ENCODE measurements around the gene MFNG.

The MFNG gene

DNA sequence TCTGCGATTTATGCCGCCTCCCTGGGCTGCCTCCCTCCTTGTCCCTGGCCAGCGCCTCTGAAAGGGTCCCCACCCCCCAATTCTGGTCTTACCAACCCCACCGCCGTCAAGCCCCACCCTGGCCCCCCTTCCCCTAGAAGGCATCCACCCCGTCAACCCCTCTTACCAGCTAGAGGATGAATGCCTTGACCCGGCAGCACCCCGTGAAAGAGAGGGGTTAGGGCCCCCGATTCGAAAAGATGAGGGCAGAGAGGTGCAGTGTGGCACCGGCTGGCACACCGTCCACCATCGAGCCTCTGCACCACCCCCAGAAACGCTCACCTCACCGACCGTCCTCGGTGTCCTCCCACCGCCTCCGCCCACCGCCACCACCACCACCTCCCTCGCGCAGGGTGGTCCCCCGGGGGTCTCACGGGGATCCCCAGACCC lies 59.5 kb downstream of the MFNG start:
- Histone ChIP-seq H3K27ac (ENCODE audit: insufficient read depth, low read depth, low read length, poor library complexity, severe bottlenecking) (no peak overlapping the region), H3K27me3 (ENCODE audit: control insufficient read depth, insufficient read depth, low read length, poor library complexity, severe bottlenecking) (peaks cover 59% of the 10 kb centered on the region), H3K4me1 (ENCODE audit: control insufficient read depth, insufficient read depth, low read length) (peaks cover 13% of the 10 kb centered on the region), H3K9me3 (ENCODE audit: control insufficient read depth, low read length) (no peaks in the 10 kb centered on the region), H3K36me3 (ENCODE audit: control insufficient read depth, insufficient read depth, low read length) (no peaks in the 10 kb centered on the region), H3K4me3 (ENCODE audit: insufficient read depth, low read depth, low read length) (peak overlapping the region; percentile 38)
- 7 to 8% methylated on average over 24 of the region's 24 CpGs for WGBS, 2 experiments

DNA sequence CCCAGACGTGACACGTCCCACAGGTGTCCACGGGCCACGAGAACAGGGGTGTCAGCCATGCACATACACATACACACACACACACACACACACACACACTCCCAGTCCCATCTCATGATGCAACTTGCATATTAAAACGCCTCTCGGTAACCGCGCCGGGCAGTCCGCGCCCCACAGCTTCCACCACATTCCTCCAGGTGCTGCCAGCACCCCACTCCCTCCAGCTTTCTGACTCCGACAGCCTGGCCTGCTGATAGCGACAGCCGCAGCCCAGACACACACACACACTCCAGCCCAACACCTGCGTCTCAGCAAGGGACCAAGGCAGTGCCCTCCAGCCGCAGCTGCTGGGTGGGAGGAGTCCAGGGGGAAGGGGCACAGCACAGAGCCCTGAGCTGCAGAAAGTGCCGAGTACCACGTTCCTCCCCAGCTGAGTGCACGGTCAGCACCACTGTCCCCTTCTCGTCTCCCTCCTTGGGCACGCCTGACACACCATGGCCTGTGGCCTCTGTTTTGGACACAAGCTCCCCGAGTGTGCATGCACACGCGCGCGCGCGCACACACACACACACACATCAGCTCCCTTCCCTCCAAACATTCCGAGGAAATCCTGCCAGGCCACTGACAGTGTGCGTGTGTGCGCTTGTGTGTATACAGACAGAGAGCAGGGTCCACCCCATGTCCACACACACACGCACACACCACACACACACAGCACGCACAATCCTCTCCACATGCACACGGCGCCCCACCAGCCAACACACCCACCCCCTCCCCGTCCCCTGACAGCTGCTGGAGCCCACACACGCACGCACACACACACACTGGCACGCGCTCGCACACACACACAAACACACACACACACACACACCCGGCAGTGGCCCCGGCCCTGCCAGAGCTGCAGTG lies 60.1 kb downstream of the MFNG start:
- Histone ChIP-seq H3K36me3 (ENCODE audit: control insufficient read depth, insufficient read depth, low read length) (no peaks in the 10 kb centered on the region), H3K4me1 (ENCODE audit: control insufficient read depth, insufficient read depth, low read length) (peaks cover 13% of the 10 kb centered on the region), H3K27me3 (ENCODE audit: control insufficient read depth, insufficient read depth, low read length, poor library complexity, severe bottlenecking) (peaks cover 66% of the 10 kb centered on the region), H3K9me3 (ENCODE audit: control insufficient read depth, low read length) (no peaks in the 10 kb centered on the region), H3K27ac (ENCODE audit: insufficient read depth, low read depth, low read length, poor library complexity, severe bottlenecking) (no peak overlapping the region), H3K4me3 (ENCODE audit: insufficient read depth, low read depth, low read length) (no peak overlapping the region)
- WGBS, 2 experiments: 26 to 33% methylated on average over 43 of the region's 43 CpGs

DNA sequence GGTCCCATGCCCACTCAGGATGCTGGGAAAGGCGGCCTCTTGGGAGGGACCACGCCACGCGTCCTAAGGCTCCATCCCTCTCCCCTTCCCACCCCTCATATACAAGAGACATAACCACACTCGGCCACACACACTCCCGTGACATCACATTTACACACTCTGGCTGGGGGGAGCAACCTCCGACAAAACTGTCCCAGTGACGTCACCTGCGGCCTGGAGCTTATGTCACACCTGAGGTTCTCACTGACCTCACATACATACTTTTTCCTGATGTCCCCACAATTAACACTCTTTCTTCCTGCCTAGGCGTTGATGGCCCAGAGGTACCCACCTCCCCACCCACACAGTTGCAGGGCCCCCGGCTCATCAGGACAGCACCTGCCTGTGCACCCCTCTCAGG lies 60.8 kb downstream of the MFNG start:
- Histone ChIP-seq H3K36me3 (ENCODE audit: control insufficient read depth, insufficient read depth, low read length) (no peaks in the 10 kb centered on the region), H3K4me1 (ENCODE audit: control insufficient read depth, insufficient read depth, low read length) (peaks cover 13% of the 10 kb centered on the region), H3K27ac (ENCODE audit: insufficient read depth, low read depth, low read length, poor library complexity, severe bottlenecking) (no peak overlapping the region), H3K4me3 (ENCODE audit: insufficient read depth, low read depth, low read length) (no peak overlapping the region), H3K27me3 (ENCODE audit: control insufficient read depth, insufficient read depth, low read length, poor library complexity, severe bottlenecking) (peaks cover 72% of the 10 kb centered on the region), H3K9me3 (ENCODE audit: control insufficient read depth, low read length) (no peaks in the 10 kb centered on the region)
- 85 to 88% methylated on average over 11 of the region's 11 CpGs for WGBS, 2 experiments

DNA sequence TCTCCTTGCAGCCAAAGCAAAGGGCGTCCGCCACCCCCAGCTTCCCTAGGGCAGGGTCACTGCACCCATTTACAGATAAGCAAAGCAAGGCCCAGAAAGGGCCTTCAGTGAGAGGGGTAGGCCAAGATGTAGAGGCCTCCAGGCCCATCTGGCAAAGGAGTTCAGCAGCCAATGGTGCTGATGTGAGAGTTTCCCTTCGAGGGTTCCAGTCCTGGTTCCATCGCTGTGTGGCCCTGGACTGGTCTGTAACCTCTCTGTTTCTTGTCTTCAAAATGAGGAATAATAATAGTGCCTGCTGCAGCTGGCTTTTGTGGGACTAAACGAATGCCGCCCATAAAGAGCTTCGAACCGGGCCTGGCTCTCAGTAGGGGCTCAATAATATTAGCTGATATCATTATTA lies 62.9 kb downstream of the MFNG start:
- H3K27ac ChIP-seq (ENCODE audit: insufficient read depth, low read depth, low read length, poor library complexity, severe bottlenecking): no peak overlapping the region
- H3K9me3 ChIP-seq (ENCODE audit: control insufficient read depth, low read length): no peaks in the 10 kb centered on the region
- H3K27me3 ChIP-seq (ENCODE audit: control insufficient read depth, insufficient read depth, low read length, poor library complexity, severe bottlenecking): peaks cover 86% of the 10 kb centered on the region
- peaks cover 27% of the 10 kb centered on the region for H3K4me1 ChIP-seq (ENCODE audit: control insufficient read depth, insufficient read depth, low read length)
- H3K4me3 ChIP-seq (ENCODE audit: insufficient read depth, low read depth, low read length): no peak overlapping the region
- H3K36me3 ChIP-seq (ENCODE audit: control insufficient read depth, insufficient read depth, low read length): no peaks in the 10 kb centered on the region
- 88 to 94% methylated on average over 6 to 8 of the region's 8 CpGs for WGBS, 2 experiments

DNA sequence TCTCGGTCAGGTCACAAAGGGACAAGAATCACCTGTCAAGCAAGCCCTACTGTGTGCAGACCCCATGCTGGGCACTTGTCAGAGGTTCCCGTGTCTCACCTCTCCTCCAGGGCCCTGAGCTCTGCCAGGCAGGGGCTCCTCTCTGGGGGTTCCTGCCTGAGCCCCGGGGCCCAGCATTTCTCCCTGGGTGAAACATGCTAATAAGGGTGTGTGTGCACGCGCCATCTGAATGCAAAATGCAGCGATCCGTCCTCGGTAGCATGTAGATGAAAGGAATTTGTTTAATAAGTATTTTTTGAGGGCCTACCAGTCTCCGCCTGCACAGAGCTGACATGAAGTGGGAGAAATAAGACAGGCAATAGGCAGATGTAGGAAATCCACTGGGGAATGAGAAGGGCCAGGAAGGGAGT lies 64.7 kb downstream of the MFNG start:
- Histone ChIP-seq H3K4me3 (ENCODE audit: insufficient read depth, low read depth, low read length) (no peak overlapping the region), H3K9me3 (ENCODE audit: control insufficient read depth, low read length) (no peaks in the 10 kb centered on the region), H3K27ac (ENCODE audit: insufficient read depth, low read depth, low read length, poor library complexity, severe bottlenecking) (no peak overlapping the region), H3K4me1 (ENCODE audit: control insufficient read depth, insufficient read depth, low read length) (peaks cover 39% of the 10 kb centered on the region), H3K36me3 (ENCODE audit: control insufficient read depth, insufficient read depth, low read length) (no peaks in the 10 kb centered on the region), H3K27me3 (ENCODE audit: control insufficient read depth, insufficient read depth, low read length, poor library complexity, severe bottlenecking) (peaks cover 69% of the 10 kb centered on the region)
- 82 to 85% methylated on average over 9 of the region's 9 CpGs for WGBS, 2 experiments

DNA sequence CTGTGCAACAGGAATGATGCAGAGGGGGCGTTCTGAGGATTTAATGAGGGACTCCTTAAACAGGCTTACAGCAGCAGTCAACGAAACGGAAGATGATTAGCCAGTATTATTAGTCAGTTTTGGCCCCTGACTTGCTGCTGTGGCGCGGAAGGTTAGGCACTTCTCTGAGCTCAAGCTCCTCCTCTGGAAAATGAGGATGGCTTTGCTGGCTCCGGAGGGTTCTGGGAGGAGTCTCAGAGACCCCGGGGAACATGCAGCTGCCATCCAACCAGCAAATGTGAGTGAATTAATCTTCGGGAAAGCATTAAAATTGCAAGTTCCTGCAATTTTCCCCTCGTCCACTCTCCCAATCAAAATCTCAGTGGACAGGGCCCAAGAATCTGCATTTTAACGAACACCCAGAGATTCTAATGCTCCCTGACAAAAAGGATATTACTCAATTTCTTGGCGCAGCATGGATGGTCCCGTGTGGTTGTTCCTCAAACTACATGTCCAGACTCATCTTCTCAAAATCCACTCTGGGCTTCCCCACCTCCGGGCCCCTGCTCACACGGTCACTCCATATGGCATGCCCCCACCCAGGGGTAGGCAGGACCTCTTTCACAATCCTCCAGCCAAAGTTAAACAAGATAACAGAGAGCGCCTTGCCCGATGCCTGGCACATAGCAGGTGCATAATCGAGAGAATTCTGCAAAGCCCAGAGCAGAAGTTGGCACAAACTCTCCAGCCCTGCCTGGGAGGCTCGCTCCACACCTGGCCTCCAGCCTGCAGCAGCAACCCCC lies 65.3 kb downstream of the MFNG start:
- H3K36me3 ChIP-seq (ENCODE audit: control insufficient read depth, insufficient read depth, low read length): no peaks in the 10 kb centered on the region
- H3K27ac ChIP-seq (ENCODE audit: insufficient read depth, low read depth, low read length, poor library complexity, severe bottlenecking): no peak overlapping the region
- peaks cover 37% of the 10 kb centered on the region for H3K4me1 ChIP-seq (ENCODE audit: control insufficient read depth, insufficient read depth, low read length)
- H3K9me3 ChIP-seq (ENCODE audit: control insufficient read depth, low read length): no peaks in the 10 kb centered on the region
- peaks cover 63% of the 10 kb centered on the region for H3K27me3 ChIP-seq (ENCODE audit: control insufficient read depth, insufficient read depth, low read length, poor library complexity, severe bottlenecking)
- WGBS, 2 experiments: 65 to 67% methylated on average over 18 of the region's 18 CpGs
- H3K4me3 ChIP-seq (ENCODE audit: insufficient read depth, low read depth, low read length): peak overlapping the region; percentile 46

- Histone ChIP-seq H3K9me3 (ENCODE audit: control insufficient read depth, low read length) (no peaks in the 10 kb centered on the region), H3K36me3 (ENCODE audit: control insufficient read depth, insufficient read depth, low read length) (no peaks in the 10 kb centered on the region), H3K4me3 (ENCODE audit: insufficient read depth, low read depth, low read length) (peak overlapping the region; percentile 46), H3K4me1 (ENCODE audit: control insufficient read depth, insufficient read depth, low read length) (peaks cover 37% of the 10 kb centered on the region), H3K27me3 (ENCODE audit: control insufficient read depth, insufficient read depth, low read length, poor library complexity, severe bottlenecking) (peaks cover 56% of the 10 kb centered on the region), H3K27ac (ENCODE audit: insufficient read depth, low read depth, low read length, poor library complexity, severe bottlenecking) (no peak overlapping the region)
- WGBS, 2 experiments: 2% methylated on average over 70 of the region's 70 CpGs
These were observed 66.1 kb downstream of the MFNG start for GRCh38 chr22:37419969-37420685.

DNA sequence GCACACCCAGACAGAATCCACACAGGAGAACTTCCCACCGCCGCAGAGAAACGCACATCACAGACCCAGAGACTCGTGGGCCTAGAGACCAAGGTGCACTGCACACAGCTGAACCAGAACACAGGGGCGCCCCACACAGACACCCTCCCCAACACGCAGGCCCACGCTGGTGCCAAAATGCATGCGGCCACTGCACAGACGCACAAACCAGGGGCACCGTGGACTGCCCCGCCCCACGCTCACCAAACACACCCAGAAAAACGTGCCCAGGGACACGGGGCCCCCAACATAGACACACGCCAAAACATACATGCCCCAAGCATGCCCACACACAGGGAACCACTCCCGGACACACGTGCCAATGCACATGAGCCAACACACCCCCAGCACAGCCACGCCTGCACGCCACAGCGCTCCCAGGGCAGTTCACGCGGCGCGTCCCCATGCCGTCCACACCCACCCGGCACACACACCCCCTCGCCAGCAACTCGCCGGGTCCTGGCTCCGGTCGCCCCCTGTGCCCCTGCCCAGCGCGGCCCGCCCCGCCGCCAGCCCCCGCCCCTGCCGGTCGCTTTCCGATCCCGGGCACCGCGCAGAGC lies 66.7 kb downstream of the MFNG start:
- Histone ChIP-seq H3K4me3 (ENCODE audit: insufficient read depth, low read depth, low read length) (peak overlapping the region; percentile 46), H3K27me3 (ENCODE audit: control insufficient read depth, insufficient read depth, low read length, poor library complexity, severe bottlenecking) (peaks cover 49% of the 10 kb centered on the region), H3K27ac (ENCODE audit: insufficient read depth, low read depth, low read length, poor library complexity, severe bottlenecking) (no peak overlapping the region), H3K36me3 (ENCODE audit: control insufficient read depth, insufficient read depth, low read length) (no peaks in the 10 kb centered on the region), H3K4me1 (ENCODE audit: control insufficient read depth, insufficient read depth, low read length) (peaks cover 37% of the 10 kb centered on the region), H3K9me3 (ENCODE audit: control insufficient read depth, low read length) (no peaks in the 10 kb centered on the region)
- WGBS, 2 experiments: 35% methylated on average over 43 of the region's 43 CpGs

Measured in ectodermal cell (in vitro differentiated cells).